Trophoblast cell (in vitro differentiated cells and primary cell): ENCODE measurements around the gene HMCES.

Source experiments
- DNase-seq, 2 donors: peaks; one replicate each; pipeline ENCODE4 v3.0.0-alpha.2; 2016
- H2AFZ ChIP-seq: 2 replicates; pipeline ENCODE4 v1.6.1; 2013; ENCODE audit warnings: low read length, moderate library complexity, mild to moderate bottlenecking; ENCODE audit not compliant: insufficient read depth, poor library complexity
- H2AK5ac ChIP-seq: 2 replicates; pipeline ENCODE4 v1.6.1; 2013; ENCODE audit warnings: mild to moderate bottlenecking, low read length
- H2BK120ac ChIP-seq: 2 replicates; pipeline ENCODE4 v1.6.1; 2013; ENCODE audit warnings: low read length, mild to moderate bottlenecking, moderate library complexity; ENCODE audit not compliant: insufficient read depth, poor library complexity
- H2BK12ac ChIP-seq: 2 replicates; pipeline ENCODE4 v1.6.1; 2013; ENCODE audit warnings: mild to moderate bottlenecking, low read length, moderate library complexity
- H2BK5ac ChIP-seq: 2 replicates; pipeline ENCODE4 v1.6.1; 2013; ENCODE audit warnings: low read length, low read depth, moderate library complexity, mild to moderate bottlenecking; ENCODE audit not compliant: poor library complexity
- H3K14ac ChIP-seq: 2 replicates; pipeline ENCODE4 v1.6.1; 2013; ENCODE audit warnings: mild to moderate bottlenecking, low read length
- H3K18ac ChIP-seq: 2 replicates; pipeline ENCODE4 v1.6.1; 2013; ENCODE audit warnings: mild to moderate bottlenecking, low read length
- H3K23ac ChIP-seq: 2 replicates; pipeline ENCODE4 v1.6.1; 2013; ENCODE audit warnings: low read length
- H3K27ac ChIP-seq: 2 replicates; pipeline ENCODE4 v1.5.1; 2013; ENCODE audit warnings: low read depth, mild to moderate bottlenecking, inconsistent platforms, low read length, moderate library complexity
- H3K27me3 ChIP-seq: 2 replicates; pipeline ENCODE4 v1.6.1; 2013; ENCODE audit warnings: inconsistent platforms, mild to moderate bottlenecking, low read length, moderate library complexity; ENCODE audit not compliant: insufficient read depth
- H3K36me3 ChIP-seq, 2 experiments: 1 replicate in 1 of 2; 2 replicates in 1 of 2; pipeline ENCODE4 v1.6.1; 2013; ENCODE audit warnings: low read length in 2 of 2, mild to moderate bottlenecking in 2 of 2, moderate library complexity in 1 of 2; ENCODE audit not compliant: insufficient read depth in 2 of 2, control insufficient read depth in 1 of 2
- H3K4ac ChIP-seq: 2 replicates; pipeline ENCODE4 v1.6.1; 2013; ENCODE audit warnings: low read depth, mild to moderate bottlenecking, low read length, moderate library complexity
- H3K4me1 ChIP-seq, 2 experiments: 1 replicate in 1 of 2; 2 replicates in 1 of 2; pipeline ENCODE4 v1.6.1; 2013; ENCODE audit warnings: low read length in 2 of 2, mild to moderate bottlenecking in 2 of 2, moderate library complexity in 1 of 2; ENCODE audit not compliant: insufficient read depth in 2 of 2, control insufficient read depth in 1 of 2
- H3K4me2 ChIP-seq: 2 replicates; pipeline ENCODE4 v1.6.1; 2013; ENCODE audit warnings: inconsistent platforms, mild to moderate bottlenecking, low read length, moderate library complexity
- H3K4me3 ChIP-seq: 2 replicates; pipeline ENCODE4 v1.5.1; 2013; ENCODE audit warnings: mild to moderate bottlenecking, low read depth, low read length, inconsistent platforms
- H3K79me1 ChIP-seq: one replicate; pipeline ENCODE4 v1.6.1; 2013; ENCODE audit warnings: low read length
- H3K79me2 ChIP-seq: 2 replicates; pipeline ENCODE4 v1.6.1; 2013; ENCODE audit warnings: low read length, mild to moderate bottlenecking; ENCODE audit not compliant: control insufficient read depth, insufficient read depth, poor library complexity
- H3K9ac ChIP-seq: 2 replicates; pipeline ENCODE4 v1.6.1; 2013; ENCODE audit warnings: mild to moderate bottlenecking, low read length
- H3K9me3 ChIP-seq: 2 replicates; pipeline ENCODE4 v1.6.1; 2013; ENCODE audit warnings: low read depth, mild to moderate bottlenecking, control low read depth, inconsistent platforms, low read length; ENCODE audit not compliant: insufficient read depth
- H4K12ac ChIP-seq: 2 replicates; pipeline ENCODE4 v1.6.1; 2013; ENCODE audit warnings: low read depth, mild to moderate bottlenecking, low read length, moderate library complexity
- H4K8ac ChIP-seq: 2 replicates; pipeline ENCODE4 v1.6.1; 2013; ENCODE audit warnings: low read depth, mild to moderate bottlenecking, low read length, moderate library complexity
- H4K91ac ChIP-seq: one replicate; pipeline ENCODE4 v1.6.1; 2013; ENCODE audit warnings: low read depth, mild to moderate bottlenecking, low read length, moderate library complexity
- WGBS: extraction: QIAGEN DNeasy Blood & Tissue Kit; methylation state at CpG from one replicate; pipeline ENCODE4 v1.1.7; 2013; ENCODE audit warnings: missing lambda C conversion rate; ENCODE audit not compliant: insufficient read length, insufficient coverage; ENCODE audit errors: extremely low coverage; 5-methylcytosine and 5-hydroxymethylcytosine counted together

HMCES gene

GRCh38 chr3:129320825-129321487 is 42.3 kb downstream of the HMCES start:
- Histone ChIP-seq H3K4me2 (no peak overlapping the region), H3K27ac (no peak overlapping the region), H2AFZ (no peak overlapping the region), H2BK120ac (no peak overlapping the region), H3K9ac (no peak overlapping the region), H3K36me3 (peaks cover 4 to 9% of the 10 kb centered on the region in 2 experiments), H3K23ac (no peak overlapping the region), H3K4me1 (peaks cover 0 to 2% of the 10 kb centered on the region in 2 experiments), H2BK5ac (no peak overlapping the region), H2AK5ac (no peak overlapping the region), H3K14ac (no peak overlapping the region), H3K4ac (no peak overlapping the region), H3K9me3 (peaks cover 1% of the 10 kb centered on the region), H4K12ac (no peak overlapping the region), H2BK12ac (no peak overlapping the region), H3K18ac (no peak overlapping the region), H3K79me1 (peaks cover 1% of the 10 kb centered on the region), H4K91ac (no peak overlapping the region), H4K8ac (no peak overlapping the region), H3K27me3 (no peaks in the 10 kb centered on the region), H3K4me3 (peak overlapping the region; percentile 39), H3K79me2 (peaks cover 1% of the 10 kb centered on the region)
- WGBS = 100% methylated on average over 6 of the region's 7 CpGs
- DNase-seq = no peak

- Histone ChIP-seq H3K14ac (no peak overlapping the region), H4K8ac (no peak overlapping the region), H2BK12ac (no peak overlapping the region), H3K4me2 (no peak overlapping the region), H3K4me1 (peaks cover 0 to 2% of the 10 kb centered on the region in 2 experiments), H3K23ac (no peak overlapping the region), H3K18ac (no peak overlapping the region), H3K4ac (no peak overlapping the region), H3K27ac (no peak overlapping the region), H3K27me3 (no peaks in the 10 kb centered on the region), H2AK5ac (no peak overlapping the region), H2BK5ac (no peak overlapping the region), H2BK120ac (no peak overlapping the region), H3K9ac (no peak overlapping the region), H2AFZ (no peak overlapping the region), H4K91ac (no peak overlapping the region), H3K36me3 (peaks cover 4 to 9% of the 10 kb centered on the region in 2 experiments), H3K9me3 (peaks cover 1% of the 10 kb centered on the region), H4K12ac (no peak overlapping the region), H3K79me1 (no peaks in the 10 kb centered on the region), H3K4me3 (peak overlapping the region; percentile 26), H3K79me2 (no peaks in the 10 kb centered on the region)
- no CpG with 5 or more reads among the region's 9 CpGs for WGBS
- no peak for DNase-seq
Measured at GRCh38 chr3:129321887-129322286, 43.2 kb downstream of the HMCES start.

DNA sequence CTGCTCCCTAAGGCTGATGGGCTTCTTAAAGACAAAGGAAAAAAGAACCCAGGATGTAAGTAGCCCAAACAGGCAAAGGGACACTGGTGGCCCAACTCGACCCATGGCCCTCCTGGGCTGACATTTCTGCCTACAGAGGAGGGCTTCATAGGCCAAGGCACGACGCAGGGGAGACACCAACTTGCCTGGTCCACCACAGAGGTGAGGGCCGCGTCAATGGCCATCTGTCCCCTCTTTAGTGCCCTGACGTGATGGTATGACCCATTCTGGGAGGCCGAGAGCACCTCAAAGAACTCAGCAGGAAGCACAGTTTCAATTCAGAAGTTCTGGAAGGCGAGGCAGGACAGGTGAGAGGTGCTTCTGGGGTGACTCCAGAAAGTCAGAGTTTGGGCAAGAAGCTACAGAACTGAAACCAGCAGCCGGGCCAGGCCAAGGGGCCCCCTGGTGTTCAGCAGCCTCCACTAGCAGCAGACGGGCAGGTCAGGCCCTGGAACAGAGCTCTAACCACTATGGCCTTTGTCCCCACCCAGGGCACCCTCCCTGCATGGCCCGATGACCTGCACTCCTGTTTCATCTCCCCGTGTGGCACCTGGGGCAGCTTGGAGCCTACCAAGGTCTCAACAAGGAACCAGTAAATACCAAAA is 45.1 kb downstream of the HMCES start:
- Histone ChIP-seq H3K4me3 (no peak overlapping the region), H3K79me2 (no peaks in the 10 kb centered on the region), H4K91ac (no peak overlapping the region), H3K4me2 (no peak overlapping the region), H3K14ac (no peak overlapping the region), H3K79me1 (no peaks in the 10 kb centered on the region), H3K9ac (no peak overlapping the region), H2BK5ac (no peak overlapping the region), H4K12ac (no peak overlapping the region), H3K23ac (no peak overlapping the region), H4K8ac (no peak overlapping the region), H3K9me3 (peaks cover 1% of the 10 kb centered on the region), H3K36me3 (peaks cover 2 to 9% of the 10 kb centered on the region in 2 experiments), H3K27ac (no peak overlapping the region), H3K27me3 (no peaks in the 10 kb centered on the region), H3K18ac (no peak overlapping the region), H3K4ac (no peak overlapping the region), H2AK5ac (no peak overlapping the region), H2AFZ (no peak overlapping the region), H2BK12ac (no peak overlapping the region), H3K4me1 (peaks cover 0 to 3% of the 10 kb centered on the region in 2 experiments), H2BK120ac (no peak overlapping the region)
- no CpG with 5 or more reads among the region's 12 CpGs for WGBS
- peak in 1 of 2 donors; percentile 22 for DNase-seq

- no peak overlapping the region for H3K14ac ChIP-seq
Measured at GRCh38 chr3:129324855-129325254, 46.2 kb downstream of the HMCES start.

More at GRCh38 chr3:129324855-129325254, 46.2 kb downstream of the HMCES start:
- Histone ChIP-seq H3K27ac (no peak overlapping the region), H2AFZ (no peak overlapping the region), H2BK12ac (no peak overlapping the region), H3K4me1 (peaks cover 0 to 3% of the 10 kb centered on the region in 2 experiments), H3K9me3 (peaks cover 1% of the 10 kb centered on the region), H3K4ac (no peak overlapping the region), H3K9ac (no peak overlapping the region), H3K4me3 (no peak overlapping the region), H4K8ac (no peak overlapping the region), H2AK5ac (no peak overlapping the region), H4K12ac (no peak overlapping the region), H3K79me1 (no peaks in the 10 kb centered on the region), H4K91ac (no peak overlapping the region), H3K36me3 (peaks cover 0 to 9% of the 10 kb centered on the region in 2 experiments), H3K27me3 (no peaks in the 10 kb centered on the region), H2BK120ac (no peak overlapping the region), H3K79me2 (no peaks in the 10 kb centered on the region), H3K23ac (no peak overlapping the region), H3K4me2 (no peak overlapping the region), H2BK5ac (no peak overlapping the region), H3K18ac (no peak overlapping the region)
- no peak for DNase-seq
- WGBS = no CpG with 5 or more reads among the region's 12 CpGs
